Measurements from ENCODE around the gene MAML2.
A peak's percentile ranks its signal among the peaks of the same experiment; 100 is the strongest.

The MAML2 gene

GRCh38 chr11:96057502-96057901, 285.5 kb downstream of the MAML2 start:
- no peak for FAIRE-seq

GRCh38 chr11:96056576-96056975, 286.4 kb downstream of the MAML2 start:
- no peak for FAIRE-seq

- no peak for FAIRE-seq
Measured at GRCh38 chr11:96055706-96056387, 287.1 kb downstream of the MAML2 start.

DNA sequence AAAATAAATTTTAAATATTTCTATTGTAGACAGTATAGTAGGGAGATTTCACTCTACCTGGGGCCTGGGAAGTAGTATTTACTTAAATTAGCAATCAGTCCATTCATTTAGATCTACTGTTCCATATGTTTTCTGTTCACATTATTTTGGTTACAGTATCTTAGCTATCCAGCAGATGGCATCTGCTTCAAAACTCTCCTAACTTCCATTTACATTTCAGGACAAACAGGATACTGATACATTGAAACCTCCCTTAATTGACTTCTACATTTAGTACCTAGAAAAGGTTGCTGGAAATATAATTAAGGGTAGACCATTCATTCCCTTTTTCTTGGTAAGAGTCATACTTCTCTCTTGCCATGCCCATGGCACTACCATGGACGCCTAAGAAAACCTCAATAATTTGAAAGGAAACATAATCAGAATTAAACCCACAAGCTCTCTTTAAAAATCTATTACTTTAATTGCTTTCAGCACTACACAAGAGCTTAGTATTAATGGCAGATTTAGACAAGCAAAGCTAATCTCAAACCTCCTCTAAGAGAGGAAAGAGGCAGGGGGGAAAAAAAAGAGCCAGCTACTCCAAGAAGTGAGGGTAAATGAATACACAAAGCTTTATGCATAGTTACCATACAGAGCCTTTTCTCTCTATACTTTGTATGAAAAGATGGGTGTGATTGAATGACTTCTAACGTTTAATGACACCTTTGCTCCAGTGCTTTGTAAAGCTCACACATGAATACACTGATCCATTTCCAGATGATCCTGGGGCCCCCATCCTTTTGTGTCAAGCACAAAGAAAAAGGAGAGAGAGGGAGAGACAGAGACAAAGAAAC, 287.9 kb downstream of the MAML2 start:
- FAIRE-seq = peak; percentile 4

DNA sequence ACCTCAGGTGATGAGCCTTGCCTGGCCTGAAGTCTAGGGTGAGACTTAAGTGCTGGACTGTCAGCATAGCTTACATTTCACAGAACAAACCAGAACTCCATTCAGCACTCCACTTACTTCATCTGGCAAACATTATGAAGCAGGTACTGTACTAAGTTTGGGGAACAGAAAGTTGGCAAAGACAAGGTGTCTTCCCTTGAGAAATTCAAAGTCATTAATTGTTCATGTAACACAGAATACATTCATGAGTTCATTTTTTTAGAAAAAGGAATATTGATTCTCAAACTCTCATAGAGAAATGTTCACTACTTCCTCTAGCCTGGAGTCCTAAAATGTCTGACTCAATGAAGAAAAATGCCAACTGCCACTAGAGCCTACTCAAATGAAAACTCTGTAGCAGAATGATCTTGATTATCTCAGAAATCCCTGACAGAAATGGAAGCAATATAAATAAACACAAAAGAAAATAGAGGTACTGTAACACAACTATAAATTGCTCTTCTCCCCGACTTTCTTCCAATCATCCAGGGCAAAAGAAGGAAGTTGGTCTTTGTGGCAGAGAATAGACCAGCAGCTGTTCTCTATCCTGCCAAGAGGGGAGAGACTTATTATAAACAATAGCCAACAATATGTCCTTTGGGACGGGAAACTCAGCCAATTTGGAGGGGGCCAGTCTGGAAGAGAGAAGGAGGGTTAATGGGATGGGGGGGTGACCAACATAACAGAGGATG, 289.9 kb downstream of the MAML2 start:
- no peak for FAIRE-seq

DNA sequence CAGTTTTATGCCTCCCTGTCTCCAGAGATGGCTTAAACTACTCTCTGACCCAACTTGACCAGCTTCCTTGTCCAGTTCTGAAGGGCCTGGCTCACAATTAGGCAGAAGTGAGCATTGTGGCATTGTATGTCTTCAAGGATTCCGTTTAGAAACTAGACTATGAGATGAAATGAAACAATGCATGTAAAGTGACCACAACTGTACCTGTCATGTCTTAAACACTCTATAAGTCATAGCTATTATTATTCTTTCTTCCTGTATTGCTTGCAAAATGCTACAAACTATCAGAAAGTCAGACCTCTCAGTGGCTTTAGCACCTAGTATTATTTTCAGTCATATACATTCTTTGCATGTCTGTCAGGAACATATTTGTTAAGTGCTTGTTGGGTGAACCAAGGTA, 291.2 kb downstream of the MAML2 start:
- no peak for FAIRE-seq

- FAIRE-seq = no peak
Measured at GRCh38 chr11:96050435-96051182, 292.4 kb downstream of the MAML2 start.

DNA sequence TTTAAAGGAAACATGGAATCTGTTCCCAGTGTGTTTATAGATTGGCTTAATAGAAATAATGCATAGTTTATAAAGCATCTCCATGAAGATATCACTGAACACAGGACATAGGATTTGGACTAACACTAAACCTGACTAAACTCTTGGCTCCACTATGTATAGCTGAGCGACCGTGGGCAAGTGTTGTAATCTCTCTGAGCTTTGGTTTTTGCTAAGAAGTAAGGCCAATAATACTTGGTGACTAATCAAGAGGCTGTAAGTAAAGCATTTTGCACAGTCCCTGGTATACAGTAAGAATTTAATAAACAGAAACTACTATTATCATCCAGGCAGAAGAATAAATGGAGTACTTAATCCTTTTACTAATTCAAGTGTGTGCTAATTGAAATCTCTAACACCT, 293.6 kb downstream of the MAML2 start:
- no peak for FAIRE-seq

DNA sequence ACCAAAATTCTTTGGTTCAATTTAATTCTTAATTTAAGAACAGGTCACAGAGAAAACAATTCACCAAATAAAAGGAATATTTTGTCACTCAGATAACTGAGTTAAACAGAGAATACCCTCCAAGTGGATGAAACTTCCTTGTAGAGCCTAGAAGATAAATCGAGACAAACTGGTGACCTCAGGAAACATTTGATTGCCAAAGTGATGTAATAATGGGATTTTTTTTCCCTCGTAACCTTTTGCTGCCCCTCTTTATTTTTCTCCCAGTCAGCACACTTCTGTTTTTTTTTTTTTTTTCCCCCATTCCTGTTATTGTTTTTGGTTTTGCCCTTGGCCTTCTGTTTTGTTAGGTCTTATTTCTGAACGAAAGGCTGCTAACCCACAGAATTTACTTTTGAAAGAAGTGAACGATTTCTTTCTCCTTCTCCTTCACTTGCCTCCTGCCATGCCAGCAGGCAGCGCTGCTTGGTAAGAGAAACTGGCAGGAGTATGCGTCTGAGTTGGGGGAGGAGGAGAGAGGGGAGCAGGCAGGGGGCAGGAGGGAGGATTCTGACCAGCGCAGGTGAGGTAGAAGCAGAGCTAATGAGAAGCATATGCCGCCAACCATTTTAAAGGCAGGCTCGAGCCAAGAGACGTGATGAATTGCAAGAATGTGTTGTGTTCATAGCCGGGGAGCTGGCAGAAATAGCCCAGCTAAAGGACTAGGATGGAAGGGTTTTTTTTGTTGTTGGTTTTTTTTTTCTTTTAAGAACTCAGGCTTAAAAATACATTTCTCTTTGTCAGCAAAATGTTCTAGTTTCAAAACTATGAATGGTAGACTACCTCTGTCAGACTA, 297.2 kb downstream of the MAML2 start:
- no peak for FAIRE-seq

DNA sequence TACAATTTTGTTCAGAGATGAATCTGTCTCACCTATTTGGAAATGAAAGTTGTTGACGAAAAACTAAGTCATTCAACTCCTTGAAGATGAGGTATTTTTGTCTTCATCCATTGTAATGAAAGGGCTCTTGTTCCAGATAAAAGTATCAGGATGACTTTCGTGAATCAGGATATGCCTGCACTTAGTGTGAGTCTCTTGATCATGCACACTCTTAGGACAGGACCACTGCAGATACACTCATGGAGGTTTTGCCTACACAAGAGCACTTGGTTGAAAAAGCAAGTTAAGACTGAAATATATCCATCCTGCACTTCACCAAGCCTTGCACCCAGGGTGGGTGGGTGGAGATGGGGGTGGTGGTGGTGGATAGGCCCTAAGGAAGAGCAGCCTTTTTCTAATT, 298.2 kb downstream of the MAML2 start:
- FAIRE-seq = no peak

DNA sequence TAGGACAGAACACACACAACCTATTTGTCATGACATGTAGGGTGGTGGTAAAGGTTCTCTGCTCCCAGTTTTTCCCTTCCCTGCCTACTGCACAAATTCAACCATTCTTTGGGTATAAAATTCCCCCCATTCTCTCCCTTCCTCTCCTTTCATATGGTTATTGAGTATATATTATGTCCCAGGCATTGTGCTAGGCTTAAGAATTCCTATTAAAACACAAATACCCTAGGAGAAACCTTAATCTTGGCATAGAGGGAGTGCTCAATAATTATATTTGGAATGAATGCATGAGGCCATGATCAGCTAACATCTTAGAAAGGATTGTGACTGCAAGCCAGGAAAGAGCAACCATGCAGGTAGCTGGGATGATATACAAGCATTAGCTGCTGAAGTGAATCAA, 298.7 kb downstream of the MAML2 start:
- no peak for FAIRE-seq

DNA sequence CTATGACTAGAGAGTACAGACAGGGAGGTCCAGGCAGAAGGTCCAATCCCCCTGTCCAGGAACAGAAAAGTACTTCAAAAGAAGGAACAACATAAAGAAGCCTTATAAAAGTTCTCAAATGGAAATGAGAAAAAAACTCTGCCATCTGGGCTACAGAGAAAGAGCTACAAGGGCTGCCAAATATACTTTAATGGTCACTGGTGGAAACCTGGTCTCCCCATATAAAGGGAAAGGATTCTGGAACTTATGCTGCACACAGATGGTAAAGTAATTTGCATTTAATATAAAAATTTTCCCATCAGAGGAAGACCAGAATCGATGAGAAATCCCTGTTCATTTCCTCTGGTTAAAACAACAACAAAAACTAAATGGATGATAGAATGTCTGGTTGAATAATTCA, 299.7 kb downstream of the MAML2 start:
- FAIRE-seq = no peak

GRCh38 chr11:96038046-96038445, 304.9 kb downstream of the MAML2 start:
- no peak for FAIRE-seq

DNA sequence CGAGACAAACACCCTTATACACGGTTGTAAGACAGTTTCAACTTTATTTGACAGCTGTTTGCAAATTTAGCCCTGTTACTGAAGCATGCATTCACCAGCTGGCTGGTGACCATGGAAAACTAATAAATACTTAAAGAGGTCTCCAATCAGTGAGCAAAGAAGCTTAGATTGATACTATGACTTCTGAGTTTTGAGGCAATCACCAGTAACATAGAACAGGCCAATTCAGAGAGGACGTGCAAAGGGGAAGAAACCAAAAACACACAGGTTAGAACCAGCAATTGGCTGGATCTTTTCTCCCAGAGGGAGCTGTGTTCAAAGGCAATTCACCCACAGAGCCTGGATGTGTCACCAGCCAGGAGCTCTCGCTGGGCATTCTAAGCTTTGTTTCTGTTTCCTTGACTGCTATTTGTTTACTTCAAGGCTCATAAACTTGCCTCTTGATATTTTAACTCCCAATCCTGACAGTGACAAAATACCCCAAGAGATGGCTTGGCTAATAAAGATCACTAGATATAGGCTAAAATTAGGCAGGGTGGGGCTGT, 305.5 kb downstream of the MAML2 start:
- FAIRE-seq = no peak

DNA sequence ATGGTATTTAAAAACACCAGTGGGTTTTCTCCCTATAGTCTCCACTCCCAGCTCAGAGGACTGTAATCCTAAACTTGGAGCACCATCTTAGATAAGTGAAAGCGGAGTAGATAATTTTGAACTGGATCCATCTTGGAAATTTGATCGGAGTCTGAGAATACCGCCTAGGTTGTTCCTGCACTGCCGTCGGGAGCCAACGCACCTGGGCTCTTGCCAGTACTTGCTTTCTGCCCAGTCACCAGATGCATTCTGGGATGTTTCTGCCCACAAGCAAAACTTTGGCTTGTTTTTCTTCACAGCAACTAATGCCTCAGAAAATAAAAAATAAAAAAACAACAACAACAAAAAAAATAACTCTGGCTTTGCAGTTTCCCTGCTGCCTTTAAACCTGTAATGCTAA, 306.1 kb downstream of the MAML2 start:
- no peak for FAIRE-seq

- no peak for FAIRE-seq
Measured at GRCh38 chr11:96035740-96036078, 307.3 kb downstream of the MAML2 start.

GRCh38 chr11:96035031-96035739, 307.8 kb downstream of the MAML2 start:
- FAIRE-seq = no peak

DNA sequence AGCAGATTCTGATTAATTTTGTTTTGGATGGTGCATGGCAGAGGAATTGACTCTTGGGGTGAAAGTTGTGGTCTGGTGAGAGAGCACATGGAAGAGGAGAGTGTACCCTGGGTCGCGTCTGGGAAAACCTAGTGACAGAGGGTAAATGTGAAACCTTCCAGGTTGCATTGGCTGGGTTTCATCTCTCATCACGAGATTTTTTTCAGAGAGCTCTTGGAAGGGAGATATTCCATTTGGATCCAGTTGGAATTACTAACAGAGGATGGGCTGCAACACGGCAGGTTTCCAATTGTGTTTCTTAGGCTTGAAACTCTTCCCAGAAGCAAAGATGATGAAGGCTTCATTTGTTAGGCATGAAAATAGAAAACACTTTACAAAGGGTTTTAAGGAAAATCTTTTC, 309.4 kb downstream of the MAML2 start:
- no peak for FAIRE-seq

- FAIRE-seq = no peak
Measured at GRCh38 chr11:96033095-96033494, 309.9 kb downstream of the MAML2 start.

GRCh38 chr11:96028746-96029145, 314.2 kb downstream of the MAML2 start:
- FAIRE-seq = no peak

DNA sequence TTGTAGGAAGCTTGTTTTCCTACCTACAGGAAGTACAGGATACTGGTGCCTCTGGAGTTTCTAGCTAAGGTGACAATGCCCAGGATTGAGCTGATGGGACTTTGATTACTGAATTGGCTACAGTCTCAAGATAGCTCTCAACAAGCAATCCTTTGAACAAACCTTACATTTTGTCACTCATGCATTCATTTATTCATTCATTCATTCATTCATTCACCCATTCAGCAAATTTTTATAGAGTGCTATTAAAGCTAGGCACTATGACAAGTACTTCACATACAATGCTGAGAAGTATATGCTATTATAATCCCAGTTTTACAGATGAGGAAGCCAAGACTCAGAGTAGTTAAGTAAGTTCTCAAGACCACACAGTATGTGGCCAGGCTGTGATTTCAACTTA, 316.0 kb downstream of the MAML2 start:
- FAIRE-seq = no peak
